Upper lobe of left lung (tissue), 6 donors: ENCODE measurements around the gene CYTH3. TPM values are rescaled to one million over a fixed set of nuclear protein-coding genes. Genes with fewer than 3 reads are reported as not detected.
A peak's percentile ranks its signal among the peaks of the same experiment; 100 is the strongest.

Experiments
- ATAC-seq, 2 donors: fragments of 200-7000 bp; cut with Tn5 transposase; one replicate each; pipeline ENCODE4 v1.9.1; 2022; ENCODE audit warnings: mild to moderate bottlenecking in 2 of 2, moderate library complexity in 2 of 2; ENCODE audit not compliant: low FRiP score in 2 of 2
- DNase-seq, 2 donors: peaks; one replicate each; pipeline ENCODE4 v3.0.0-alpha.2; 2019 to 2020
- H3K27ac ChIP-seq, 4 donors: fragments of 200-600 bp; sonication (generic); one replicate each; pipeline ENCODE4 v1.5.1; 2016 to 2019
- H3K27me3 ChIP-seq, 4 donors: fragments of 200-600 bp; sonication (generic); one replicate each; pipeline ENCODE4 v1.5.1; 2017 to 2019
- H3K36me3 ChIP-seq, 4 donors: fragments of 200-600 bp; sonication (generic); one replicate each; pipeline ENCODE4 v1.5.1; 2016 to 2019
- H3K4me1 ChIP-seq, 4 donors: fragments of 200-600 bp; sonication (generic); one replicate each; pipeline ENCODE4 v1.5.1; 2018 to 2019
- H3K4me3 ChIP-seq, 4 donors: fragments of 200-600 bp; sonication (generic); one replicate each; pipeline ENCODE4 v1.5.1; 2017 to 2019; ENCODE audit warnings: mild to moderate bottlenecking in 2 of 4, moderate library complexity in 1 of 4
- H3K9me3 ChIP-seq, 4 donors: fragments of 200-600 bp; sonication (generic); one replicate each; pipeline ENCODE4 v1.5.1; 2018 to 2019
- CTCF ChIP-seq, 6 experiments: fragments of 450-650 bp in 4 of 6; fragments of 200-600 bp in 2 of 6; sonication (generic) in 2 of 6; IDR thresholded peaks; one replicate each; pipeline ENCODE4 v1.5.1; 2016 to 2019; ENCODE audit warnings: antibody characterized with exemption in 6 of 6
- EP300 ChIP-seq, 4 donors: sonication (generic); formaldehyde crosslinking; IDR thresholded peaks; one replicate each; pipeline ENCODE4 v1.5.1; 2017; ENCODE audit warnings: antibody characterized with exemption in 4 of 4, control low read depth in 2 of 4
- POLR2A ChIP-seq, 4 donors: fragments of 450-650 bp; IDR thresholded peaks; one replicate each; pipeline ENCODE4 v1.5.1; 2016 to 2017; ENCODE audit warnings: antibody characterized with exemption in 4 of 4, mild to moderate bottlenecking in 2 of 4
- POLR2AphosphoS5 ChIP-seq, 2 donors: sonication (generic); formaldehyde crosslinking; IDR thresholded peaks; one replicate each; pipeline ENCODE4 v1.5.1; 2017; ENCODE audit warnings: antibody characterized with exemption in 2 of 2
- WGBS, 2 donors: methylation state at CpG; one replicate each; pipeline ENCODE4 v1.1.5; 2017 to 2018; 5-methylcytosine and 5-hydroxymethylcytosine counted together
- total RNA-seq, 6 donors: library from RNA; depleted of rRNA in 4 of 6; stranded (reverse); fragments of >200 nt in 4 of 6; gene quantifications; one replicate each; pipeline versions ENCODE4 v1.1.0 to v1.2.1, GENCODE V29; 2016 to 2021
- donor health status: DM: no; HTN: no; CAD: no; lungs with moderate emphysema.
- donor health status: DM: no; HTN: yes; CAD: no; lungs with severe emphysema.

CYTH3 gene
- total RNA-seq, 6 donors from 2014 or later = 24.2 to 76.5 (median 32.9) TPM

- Histone ChIP-seq H3K4me1 (peaks cover 11 to 36% (median 24%) of the 10 kb centered on the region in 4 donors), H3K4me3 (no peak overlapping the region), H3K36me3 (no peaks in the 10 kb centered on the region), H3K27me3 (no peaks in the 10 kb centered on the region), H3K27ac (peak overlapping the region in 1 of 4 donors; percentile 46), H3K9me3 (no peaks in the 10 kb centered on the region)
- TF ChIP-seq EP300 (IDR thresholded peaks at IDR 0.05) = no peak
- TF ChIP-seq POLR2AphosphoS5 (IDR thresholded peaks at IDR 0.05) = no peak
- no peak for TF ChIP-seq POLR2A (IDR thresholded peaks at IDR 0.05)
- TF ChIP-seq CTCF (IDR thresholded peaks at IDR 0.05) = no peak
- ATAC-seq (no peak), DNase-seq (no peak)
- WGBS, 2 donors = 62 to 81% methylated on average over 4 of the region's 4 CpGs
Measured at GRCh38 chr7:6269527-6269926, 2.9 kb downstream of the CYTH3 start.

GRCh38 chr7:6268907-6269306 lies 3.5 kb downstream of the CYTH3 start:
- Histone ChIP-seq H3K36me3 (no peaks in the 10 kb centered on the region), H3K9me3 (no peaks in the 10 kb centered on the region), H3K4me1 (peaks cover 11 to 36% (median 24%) of the 10 kb centered on the region in 4 donors), H3K4me3 (no peak overlapping the region), H3K27me3 (no peaks in the 10 kb centered on the region), H3K27ac (peak overlapping the region in 3 of 4 donors; percentile 46 to 67 (median 66))
- no peak for TF ChIP-seq POLR2AphosphoS5 (IDR thresholded peaks at IDR 0.05)
- TF ChIP-seq POLR2A (IDR thresholded peaks at IDR 0.05) = no peak
- no peak for TF ChIP-seq CTCF (IDR thresholded peaks at IDR 0.05)
- no peak for TF ChIP-seq EP300 (IDR thresholded peaks at IDR 0.05)
- ATAC-seq (peak in 1 of 2 donors; percentile 34), DNase-seq (no peak)
- WGBS, 2 donors = 34 to 45% methylated on average over 4 to 5 of the region's 5 CpGs

- H3K4me1 ChIP-seq = peaks cover 11 to 36% (median 24%) of the 10 kb centered on the region in 4 donors
- H3K36me3 ChIP-seq = no peaks in the 10 kb centered on the region
- no peak for ATAC-seq
- H3K27me3 ChIP-seq = no peaks in the 10 kb centered on the region
- H3K4me3 ChIP-seq = no peak overlapping the region
- WGBS, 2 donors = 70 to 73% methylated on average over 18 of the region's 18 CpGs
- no peaks in the 10 kb centered on the region for H3K9me3 ChIP-seq
- TF ChIP-seq EP300 (IDR thresholded peaks at IDR 0.05) = no peak
- H3K27ac ChIP-seq = peak overlapping the region in 3 of 4 donors; percentile 46 to 67 (median 66)
- peak in 1 of 2 donors; percentile 65 for DNase-seq
Measured at GRCh38 chr7:6268023-6268900, 4.2 kb downstream of the CYTH3 start.

- Histone ChIP-seq H3K4me1 (peaks cover 15 to 29% (median 17%) of the 10 kb centered on the region in 4 donors), H3K9me3 (no peaks in the 10 kb centered on the region), H3K27ac (no peak overlapping the region), H3K27me3 (no peaks in the 10 kb centered on the region), H3K4me3 (no peak overlapping the region), H3K36me3 (no peaks in the 10 kb centered on the region)
- WGBS, 2 donors = 86 to 90% methylated on average over 7 of the region's 7 CpGs
- no peak for DNase-seq
- no peak for ATAC-seq
- TF ChIP-seq POLR2AphosphoS5 (IDR thresholded peaks at IDR 0.05) = no peak
Measured at GRCh38 chr7:6266699-6267098, 5.7 kb downstream of the CYTH3 start.

- no peaks in the 10 kb centered on the region for H3K9me3 ChIP-seq
- H3K36me3 ChIP-seq = no peaks in the 10 kb centered on the region
- no peak overlapping the region for H3K4me3 ChIP-seq
- no peaks in the 10 kb centered on the region for H3K27me3 ChIP-seq
- peak overlapping the region in 1 of 4 donors; percentile 14 for H3K27ac ChIP-seq
- DNase-seq (no peak), ATAC-seq (no peak)
- H3K4me1 ChIP-seq = peaks cover 12 to 29% (median 20%) of the 10 kb centered on the region in 4 donors
- no peak for TF ChIP-seq CTCF (IDR thresholded peaks at IDR 0.05)
- no peak for TF ChIP-seq POLR2A (IDR thresholded peaks at IDR 0.05)
- no peak for TF ChIP-seq EP300 (IDR thresholded peaks at IDR 0.05)
- TF ChIP-seq POLR2AphosphoS5 (IDR thresholded peaks at IDR 0.05) = no peak
Measured at GRCh38 chr7:6262221-6262620, 10.2 kb downstream of the CYTH3 start.
